Measurements from ENCODE around the gene MTA1. TPM values are rescaled to one million over a fixed set of nuclear protein-coding genes. Genes with fewer than 3 reads are reported as not detected.

The MTA1 gene
- total and polyA plus RNA-seq, 4 donors, result 3.7 to 28.1 (median 21.0) TPM

DNA sequence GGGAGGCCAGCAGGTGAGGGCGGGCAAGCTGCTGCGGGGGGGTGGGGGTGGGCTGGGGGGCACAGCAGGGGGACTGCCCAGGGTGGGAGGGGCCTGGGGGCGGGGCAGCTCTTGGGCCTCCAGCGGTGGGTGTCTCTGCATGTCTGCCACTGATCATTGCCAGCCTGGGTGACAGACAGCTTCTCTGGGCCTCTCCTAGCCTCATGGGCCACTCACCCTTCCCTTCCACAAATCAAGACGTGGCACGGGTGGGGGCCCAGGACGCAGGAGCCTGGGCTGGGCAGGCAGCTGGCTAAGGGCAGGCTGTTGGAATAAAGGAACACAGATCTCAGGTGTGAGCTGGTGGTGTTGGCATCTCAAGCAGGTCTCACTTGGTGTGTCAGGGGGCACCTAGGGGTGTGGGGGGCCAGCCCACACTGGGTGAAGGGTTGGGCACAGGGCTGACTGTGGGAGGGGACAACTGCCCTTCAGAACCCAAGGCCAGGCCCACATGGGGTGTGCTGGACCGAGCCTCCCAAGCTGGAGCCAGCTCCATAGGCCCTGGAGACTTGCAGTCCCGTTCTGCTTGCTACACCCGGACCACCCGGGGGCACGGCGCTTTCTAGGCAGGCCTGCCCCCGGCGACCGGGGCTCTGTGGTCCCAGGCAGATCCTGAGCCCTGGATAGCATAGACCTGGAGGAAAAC, 74.4 kb downstream of the MTA1 start:
- DNase-seq (ENCODE audit: low spot score), result no peak
- H3K4me1 ChIP-seq (ENCODE audit: control insufficient read depth in 4 of 4, insufficient read depth in 4 of 4, low read length in 3 of 4), result peaks cover 17 to 88% (median 65%) of the 10 kb centered on the region in 4 donors
- no peaks in the 10 kb centered on the region for H3K9me3 ChIP-seq (ENCODE audit: control insufficient read depth in 4 of 4, low read length in 3 of 4)
- no peak overlapping the region for H3K27ac ChIP-seq (ENCODE audit: low read depth in 1 of 2, low read length in 2 of 2)
- no peaks in the 10 kb centered on the region for H3K36me3 ChIP-seq (ENCODE audit: control insufficient read depth in 4 of 4, insufficient read depth in 3 of 4, low read depth in 1 of 4, low read length in 3 of 4)
- TF ChIP-seq, protein P1, sequence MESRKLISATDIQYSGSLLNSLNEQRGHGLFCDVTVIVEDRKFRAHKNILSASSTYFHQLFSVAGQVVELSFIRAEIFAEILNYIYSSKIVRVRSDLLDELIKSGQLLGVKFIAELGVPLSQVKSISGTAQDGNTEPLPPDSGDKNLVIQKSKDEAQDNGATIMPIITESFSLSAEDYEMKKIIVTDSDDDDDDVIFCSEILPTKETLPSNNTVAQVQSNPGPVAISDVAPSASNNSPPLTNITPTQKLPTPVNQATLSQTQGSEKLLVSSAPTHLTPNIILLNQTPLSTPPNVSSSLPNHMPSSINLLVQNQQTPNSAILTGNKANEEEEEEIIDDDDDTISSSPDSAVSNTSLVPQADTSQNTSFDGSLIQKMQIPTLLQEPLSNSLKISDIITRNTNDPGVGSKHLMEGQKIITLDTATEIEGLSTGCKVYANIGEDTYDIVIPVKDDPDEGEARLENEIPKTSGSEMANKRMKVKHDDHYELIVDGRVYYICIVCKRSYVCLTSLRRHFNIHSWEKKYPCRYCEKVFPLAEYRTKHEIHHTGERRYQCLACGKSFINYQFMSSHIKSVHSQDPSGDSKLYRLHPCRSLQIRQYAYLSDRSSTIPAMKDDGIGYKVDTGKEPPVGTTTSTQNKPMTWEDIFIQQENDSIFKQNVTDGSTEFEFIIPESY (IDR thresholded peaks at IDR 0.05), result no peak
- TF ChIP-seq, protein P2, sequence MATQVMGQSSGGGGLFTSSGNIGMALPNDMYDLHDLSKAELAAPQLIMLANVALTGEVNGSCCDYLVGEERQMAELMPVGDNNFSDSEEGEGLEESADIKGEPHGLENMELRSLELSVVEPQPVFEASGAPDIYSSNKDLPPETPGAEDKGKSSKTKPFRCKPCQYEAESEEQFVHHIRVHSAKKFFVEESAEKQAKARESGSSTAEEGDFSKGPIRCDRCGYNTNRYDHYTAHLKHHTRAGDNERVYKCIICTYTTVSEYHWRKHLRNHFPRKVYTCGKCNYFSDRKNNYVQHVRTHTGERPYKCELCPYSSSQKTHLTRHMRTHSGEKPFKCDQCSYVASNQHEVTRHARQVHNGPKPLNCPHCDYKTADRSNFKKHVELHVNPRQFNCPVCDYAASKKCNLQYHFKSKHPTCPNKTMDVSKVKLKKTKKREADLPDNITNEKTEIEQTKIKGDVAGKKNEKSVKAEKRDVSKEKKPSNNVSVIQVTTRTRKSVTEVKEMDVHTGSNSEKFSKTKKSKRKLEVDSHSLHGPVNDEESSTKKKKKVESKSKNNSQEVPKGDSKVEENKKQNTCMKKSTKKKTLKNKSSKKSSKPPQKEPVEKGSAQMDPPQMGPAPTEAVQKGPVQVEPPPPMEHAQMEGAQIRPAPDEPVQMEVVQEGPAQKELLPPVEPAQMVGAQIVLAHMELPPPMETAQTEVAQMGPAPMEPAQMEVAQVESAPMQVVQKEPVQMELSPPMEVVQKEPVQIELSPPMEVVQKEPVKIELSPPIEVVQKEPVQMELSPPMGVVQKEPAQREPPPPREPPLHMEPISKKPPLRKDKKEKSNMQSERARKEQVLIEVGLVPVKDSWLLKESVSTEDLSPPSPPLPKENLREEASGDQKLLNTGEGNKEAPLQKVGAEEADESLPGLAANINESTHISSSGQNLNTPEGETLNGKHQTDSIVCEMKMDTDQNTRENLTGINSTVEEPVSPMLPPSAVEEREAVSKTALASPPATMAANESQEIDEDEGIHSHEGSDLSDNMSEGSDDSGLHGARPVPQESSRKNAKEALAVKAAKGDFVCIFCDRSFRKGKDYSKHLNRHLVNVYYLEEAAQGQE (IDR thresholded peaks at IDR 0.05), result no peak
- TF ChIP-seq YY1 (IDR thresholded peaks at IDR 0.05), result no peak
- TF ChIP-seq CTCF (IDR thresholded peaks at IDR 0.05; ENCODE audit: low read depth, low read length, missing input control), result no peak
- no peak for TF ChIP-seq FOXA2 (IDR thresholded peaks at IDR 0.05)
- TF ChIP-seq, protein P3, sequence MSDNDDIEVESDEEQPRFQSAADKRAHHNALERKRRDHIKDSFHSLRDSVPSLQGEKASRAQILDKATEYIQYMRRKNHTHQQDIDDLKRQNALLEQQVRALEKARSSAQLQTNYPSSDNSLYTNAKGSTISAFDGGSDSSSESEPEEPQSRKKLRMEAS (IDR thresholded peaks at IDR 0.05), result no peak
- TF ChIP-seq, protein P4, sequence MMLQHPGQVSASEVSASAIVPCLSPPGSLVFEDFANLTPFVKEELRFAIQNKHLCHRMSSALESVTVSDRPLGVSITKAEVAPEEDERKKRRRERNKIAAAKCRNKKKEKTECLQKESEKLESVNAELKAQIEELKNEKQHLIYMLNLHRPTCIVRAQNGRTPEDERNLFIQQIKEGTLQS (IDR thresholded peaks at IDR 0.05), result no peak
- TF ChIP-seq HNF4G (IDR thresholded peaks at IDR 0.05), result no peak
- TF ChIP-seq RXRA (IDR thresholded peaks at IDR 0.05), result no peak
- TF ChIP-seq RAD21 (IDR thresholded peaks at IDR 0.05), result no peak
- no peak for TF ChIP-seq FOXA1 (IDR thresholded peaks at IDR 0.05)
- TF ChIP-seq NR2F2 (IDR thresholded peaks at IDR 0.05), result no peak
- no peak for TF ChIP-seq TAF1 (conservative IDR thresholded peaks at IDR 0.05)
- no peaks in the 10 kb centered on the region for H3K27me3 ChIP-seq (ENCODE audit: control insufficient read depth in 4 of 4, insufficient read depth in 4 of 4, low read length in 3 of 4)
- H3K4me3 ChIP-seq (ENCODE audit: low read depth in 1 of 3, low read length in 3 of 3), result no peak overlapping the region
- no peak overlapping the region for H3K9ac ChIP-seq (ENCODE audit: low read depth in 1 of 2, low read length in 2 of 2)
- WGBS, result 93% methylated on average over 16 of the region's 16 CpGs

GRCh38 chr14:105494606-105494929, 74.9 kb downstream of the MTA1 start:
- no peaks in the 10 kb centered on the region for H3K36me3 ChIP-seq (ENCODE audit: control insufficient read depth in 4 of 4, insufficient read depth in 3 of 4, low read depth in 1 of 4, low read length in 3 of 4)
- TF ChIP-seq FOXA1 (IDR thresholded peaks at IDR 0.05) (no peak), NR2F2 (IDR thresholded peaks at IDR 0.05) (no peak), RAD21 (IDR thresholded peaks at IDR 0.05) (no peak), HNF4A (conservative IDR thresholded peaks at IDR 0.05) (no peak), EGR1 (IDR thresholded peaks at IDR 0.05; ENCODE audit: low read depth in 2 of 2) (no peak), GABPA (IDR thresholded peaks at IDR 0.05 in 1 of 2, conservative IDR thresholded peaks at IDR 0.05 in 1 of 2) (no peak), RXRA (IDR thresholded peaks at IDR 0.05) (no peak), HNF4G (IDR thresholded peaks at IDR 0.05) (no peak), TAF1 (conservative IDR thresholded peaks at IDR 0.05) (no peak)
- TF ChIP-seq, protein P1 (IDR thresholded peaks at IDR 0.05), result no peak
- TF ChIP-seq, protein P4 (IDR thresholded peaks at IDR 0.05), result no peak
- WGBS, result 90% methylated on average over 6 of the region's 6 CpGs
- no peak overlapping the region for H3K4me3 ChIP-seq (ENCODE audit: low read depth in 1 of 3, low read length in 3 of 3)
- H3K27me3 ChIP-seq (ENCODE audit: control insufficient read depth in 4 of 4, insufficient read depth in 4 of 4, low read length in 3 of 4), result no peaks in the 10 kb centered on the region
- no peaks in the 10 kb centered on the region for H3K9me3 ChIP-seq (ENCODE audit: control insufficient read depth in 4 of 4, low read length in 3 of 4)
- no peak overlapping the region for H3K27ac ChIP-seq (ENCODE audit: low read depth in 1 of 2, low read length in 2 of 2)
- peaks cover 17 to 83% (median 63%) of the 10 kb centered on the region in 4 donors for H3K4me1 ChIP-seq (ENCODE audit: control insufficient read depth in 4 of 4, insufficient read depth in 4 of 4, low read length in 3 of 4)
- H3K9ac ChIP-seq (ENCODE audit: low read depth in 1 of 2, low read length in 2 of 2), result no peak overlapping the region
- DNase-seq (ENCODE audit: low spot score), result no peak
